HepG2 (cell line): ENCODE data around the gene C20orf204. TPM values are rescaled to one million over a fixed set of nuclear protein-coding genes. Genes with fewer than 3 reads are reported as not detected.

Source experiments
- AFF4 ChIP-seq: sonication (generic); formaldehyde crosslinking; IDR thresholded peaks from 2 replicates; pipeline ENCODE4 v1.4.0; 2020; ENCODE audit warnings: missing genetic modification reagents
- ARNT2 ChIP-seq: sonication (generic); formaldehyde crosslinking; IDR thresholded peaks from 2 replicates; pipeline ENCODE4 v1.8.0; 2022; ENCODE audit warnings: mild to moderate bottlenecking, low read depth, missing genetic modification reagents, moderate library complexity
- CHD4 ChIP-seq: fragments of 200-600 bp; sonication (generic); IDR thresholded peaks from 2 replicates; pipeline ENCODE4 v1.7.0; 2017; ENCODE audit warnings: mild to moderate bottlenecking, low read length, borderline replicate concordance
- FUBP1 ChIP-seq: sonication (generic); formaldehyde crosslinking; IDR thresholded peaks from 2 replicates; pipeline ENCODE4 v1.5.1; 2020; ENCODE audit warnings: missing genetic modification reagents, mild to moderate bottlenecking, borderline replicate concordance
- HNF4G ChIP-seq, 2 experiments: sonication (generic) in 1 of 2; formaldehyde crosslinking in 1 of 2; IDR thresholded peaks; 2 replicates each; pipeline versions ENCODE4 v1.4.0 to v1.6.1; 2011 to 2020; ENCODE audit warnings: borderline replicate concordance in 2 of 2, low read depth in 2 of 2, mild to moderate bottlenecking in 2 of 2, low read length in 1 of 2, missing genetic modification reagents in 1 of 2, moderate library complexity in 1 of 2
- KDM1A ChIP-seq: IDR thresholded peaks from 2 replicates; pipeline ENCODE4 v1.6.1; 2016; ENCODE audit warnings: missing compliant biosample characterization
- MIXL1 ChIP-seq: IDR thresholded peaks from 2 replicates; pipeline ENCODE4 v1.6.1; 2016
- NFE2L2 ChIP-seq: fragments of 150-350 bp; IDR thresholded peaks from 2 replicates; pipeline ENCODE4 v1.6.1; 2014; ENCODE audit warnings: low read length
- RAD21 ChIP-seq: fragments of 450-650 bp; formaldehyde crosslinking; IDR thresholded peaks from 2 replicates; pipeline ENCODE4 v1.5.0; 2020; ENCODE audit warnings: mild to moderate bottlenecking
- USF2 ChIP-seq, 2 experiments: sonication (generic) in 1 of 2; formaldehyde crosslinking in 1 of 2; IDR thresholded peaks; 2 replicates each; pipeline versions ENCODE4 v1.5.1 to v1.6.1; 2011 to 2020; ENCODE audit warnings: borderline replicate concordance in 1 of 2, low read depth in 1 of 2, low read length in 1 of 2, mild to moderate bottlenecking in 1 of 2, missing genetic modification reagents in 1 of 2, moderate library complexity in 1 of 2
- ZNF142 ChIP-seq: sonication (generic); formaldehyde crosslinking; IDR thresholded peaks from 2 replicates; pipeline ENCODE4 v1.4.0; 2020; ENCODE audit warnings: missing genetic modification reagents
- ZNF383 ChIP-seq: sonication (generic); formaldehyde crosslinking; IDR thresholded peaks from 2 replicates; pipeline ENCODE4 v1.4.0; 2020; ENCODE audit warnings: missing genetic modification reagents, mild to moderate bottlenecking, borderline replicate concordance
- polyA plus RNA-seq, 8 experiments: library from polyadenylated mRNA; depleted of rRNA in 3 of 8; stranded (reverse) in 7 of 8; unstranded in 1 of 8; fragments of >200 nt; fragmentation: Illumina TruSeq in 4 of 8; extraction: Trizol in 4 of 8; gene quantifications; 2 replicates each; pipeline versions ENCODE4 v1.2.1 to v1.2.3, GENCODE V29; 2011 to 2016; ENCODE audit warnings: low read depth in 4 of 8, missing spikeins in 1 of 8, mixed read lengths in 1 of 8; ENCODE audit not compliant: insufficient read depth in 1 of 8
- total RNA-seq, 5 experiments: library from RNA; depleted of rRNA; stranded (reverse); fragments of >200 nt; fragmentation: Illumina TruSeq; extraction: Trizol; gene quantifications; 2 replicates each; pipeline ENCODE4 v1.2.3, GENCODE V29; 2016; ENCODE audit warnings: low read depth in 1 of 5

Gene C20orf204
- total and polyA plus RNA-seq, 2 of the 13 experiments (the other 11 are each of a cell fraction or from before 2014, with no cell fraction given) = 22.1 to 80.0 TPM

- no peak for TF ChIP-seq USF2 (IDR thresholded peaks at IDR 0.05; ENCODE audit: low read depth, low read length)
- peak; percentile 43; the same call in 1 of the 2 replicates for TF ChIP-seq USF2 (CRISPR knock-in tag; IDR thresholded peaks at IDR 0.05; ENCODE audit: borderline replicate concordance)
- 0 out of 2 replicates have a peak, but pooled peaks have one; percentile 24 for TF ChIP-seq ZNF383 (CRISPR knock-in tag)
- TF ChIP-seq RAD21 (CRISPR knock-in tag) = peak; percentile 23
- TF ChIP-seq MIXL1 = no peak
- TF ChIP-seq FUBP1 (CRISPR knock-in tag) = no peak
- TF ChIP-seq NFE2L2 = peak; percentile 96
- TF ChIP-seq HNF4G (IDR thresholded peaks at IDR 0.05; ENCODE audit: borderline replicate concordance, low read depth, low read length) = peak; percentile 3; the same call in 1 of the 2 replicates
- no peak for TF ChIP-seq HNF4G (CRISPR knock-in tag; IDR thresholded peaks at IDR 0.05; ENCODE audit: borderline replicate concordance, low read depth)
- peak; percentile 27; the same call in 1 of the 2 replicates for TF ChIP-seq ZNF142 (CRISPR knock-in tag)
- TF ChIP-seq ARNT2 = peak; percentile 44; the same call in 1 of the 2 replicates
- no peak; the same call in none of the 2 replicates for TF ChIP-seq AFF4 (CRISPR knock-in tag)
- no peak for TF ChIP-seq CHD4
- no peak for TF ChIP-seq KDM1A
These were observed 590 bp downstream of the C20orf204 start (continued) for GRCh38 chr20:64036346-64037198.
